ENCODE results near the gene CNTN4. TPM values are rescaled to one million over a fixed set of nuclear protein-coding genes. Genes with fewer than 3 reads are reported as not detected.

The CNTN4 gene
- total RNA-seq, 2 donors from 2014 or later = not detected

- ATAC-seq (no peak), DNase-seq (ENCODE audit: low spot score in 2 of 2) (no peak)
- H3K9me3 Mint-ChIP-seq = no peaks in the 10 kb centered on the region
- no peak overlapping the region for H3K27ac Mint-ChIP-seq
- no peaks in the 10 kb centered on the region for H3K36me3 Mint-ChIP-seq
These were observed 748.6 kb downstream of the CNTN4 start for GRCh38 chr3:2847062-2847841.

GRCh38 chr3:2849092-2849491 is 750.4 kb downstream of the CNTN4 start:
- Mint-ChIP-seq H3K36me3 (no peaks in the 10 kb centered on the region), H3K27ac (no peak overlapping the region), H3K9me3 (no peaks in the 10 kb centered on the region)
- DNase-seq (ENCODE audit: low spot score in 2 of 2) (no peak), ATAC-seq (no peak)

GRCh38 chr3:2850701-2851100 is 752.0 kb downstream of the CNTN4 start:
- Mint-ChIP-seq H3K27ac (no peak overlapping the region), H3K9me3 (no peaks in the 10 kb centered on the region), H3K36me3 (no peaks in the 10 kb centered on the region)
- ATAC-seq = no peak
- no peak for DNase-seq (ENCODE audit: low spot score in 2 of 2)

GRCh38 chr3:2851361-2851760 is 752.7 kb downstream of the CNTN4 start:
- no peak for ATAC-seq
- Mint-ChIP-seq H3K27ac (no peak overlapping the region), H3K9me3 (no peaks in the 10 kb centered on the region)

GRCh38 chr3:2851835-2852234 is 753.2 kb downstream of the CNTN4 start:
- no peak for ATAC-seq
- Mint-ChIP-seq H3K27ac (no peak overlapping the region), H3K9me3 (no peaks in the 10 kb centered on the region), H3K36me3 (no peaks in the 10 kb centered on the region)
- DNase-seq (ENCODE audit: low spot score in 2 of 2) = no peak

More at GRCh38 chr3:2851361-2851760, 752.7 kb downstream of the CNTN4 start:
- H3K36me3 Mint-ChIP-seq = no peaks in the 10 kb centered on the region
- no peak for DNase-seq (ENCODE audit: low spot score in 2 of 2)

GRCh38 chr3:2853651-2854050 is 755.0 kb downstream of the CNTN4 start:
- H3K36me3 Mint-ChIP-seq = no peaks in the 10 kb centered on the region
- DNase-seq (ENCODE audit: low spot score in 2 of 2) (no peak), ATAC-seq (no peak)
- no peaks in the 10 kb centered on the region for H3K9me3 Mint-ChIP-seq
- no peak overlapping the region for H3K27ac Mint-ChIP-seq

GRCh38 chr3:2856138-2857133 is 757.8 kb downstream of the CNTN4 start:
- no peak for ATAC-seq
- H3K36me3 Mint-ChIP-seq = no peaks in the 10 kb centered on the region
- no peaks in the 10 kb centered on the region for H3K9me3 Mint-ChIP-seq
- no peak for DNase-seq (ENCODE audit: low spot score in 2 of 2)
- H3K27ac Mint-ChIP-seq = no peak overlapping the region

- no peak overlapping the region for H3K27ac Mint-ChIP-seq
- no peak for DNase-seq (ENCODE audit: low spot score in 2 of 2)
- H3K36me3 Mint-ChIP-seq = no peaks in the 10 kb centered on the region
- ATAC-seq = no peak
- no peaks in the 10 kb centered on the region for H3K9me3 Mint-ChIP-seq
These were observed 762.0 kb downstream of the CNTN4 start for GRCh38 chr3:2860626-2861025.

- no peaks in the 10 kb centered on the region for H3K9me3 Mint-ChIP-seq
- DNase-seq (ENCODE audit: low spot score in 2 of 2) = no peak
- H3K36me3 Mint-ChIP-seq = no peaks in the 10 kb centered on the region
- no peak for ATAC-seq
- no peak overlapping the region for H3K27ac Mint-ChIP-seq
These were observed 762.5 kb downstream of the CNTN4 start for GRCh38 chr3:2861120-2861519.

- peak in 1 of 2 donors; percentile 61 for ATAC-seq
- Mint-ChIP-seq H3K36me3 (no peaks in the 10 kb centered on the region), H3K27ac (no peak overlapping the region), H3K9me3 (no peaks in the 10 kb centered on the region)
- no peak for DNase-seq (ENCODE audit: low spot score in 2 of 2)
These were observed 763.3 kb downstream of the CNTN4 start for GRCh38 chr3:2861920-2862319.

- no peaks in the 10 kb centered on the region for H3K36me3 Mint-ChIP-seq
- no peak overlapping the region for H3K27ac Mint-ChIP-seq
- no peaks in the 10 kb centered on the region for H3K9me3 Mint-ChIP-seq
- DNase-seq (ENCODE audit: low spot score in 2 of 2) (no peak), ATAC-seq (no peak)
These were observed 763.7 kb downstream of the CNTN4 start for GRCh38 chr3:2862366-2862765.

GRCh38 chr3:2863127-2863526 is 764.5 kb downstream of the CNTN4 start:
- DNase-seq (ENCODE audit: low spot score in 2 of 2) = no peak
- no peaks in the 10 kb centered on the region for H3K9me3 Mint-ChIP-seq
- no peak overlapping the region for H3K27ac Mint-ChIP-seq
- H3K36me3 Mint-ChIP-seq = no peaks in the 10 kb centered on the region
- ATAC-seq = no peak

GRCh38 chr3:2869905-2870304 is 771.2 kb downstream of the CNTN4 start:
- no peak for ATAC-seq
- H3K36me3 Mint-ChIP-seq = no peaks in the 10 kb centered on the region
- no peak for DNase-seq (ENCODE audit: low spot score in 2 of 2)
- peaks cover 0 to 4% of the 10 kb centered on the region in 2 donors for H3K9me3 Mint-ChIP-seq
- no peak overlapping the region for H3K27ac Mint-ChIP-seq

- no peak for DNase-seq (ENCODE audit: low spot score in 2 of 2)
- Mint-ChIP-seq H3K27ac (no peak overlapping the region), H3K9me3 (peaks cover 0 to 4% of the 10 kb centered on the region in 2 donors), H3K36me3 (no peaks in the 10 kb centered on the region)
- ATAC-seq = no peak
These were observed 772.2 kb downstream of the CNTN4 start for GRCh38 chr3:2870724-2871333.

- DNase-seq (ENCODE audit: low spot score in 2 of 2) (no peak), ATAC-seq (no peak)
- no peak overlapping the region for H3K27ac Mint-ChIP-seq
- H3K36me3 Mint-ChIP-seq = no peaks in the 10 kb centered on the region
- H3K9me3 Mint-ChIP-seq = peaks cover 0 to 4% of the 10 kb centered on the region in 2 donors
These were observed 774.2 kb downstream of the CNTN4 start for GRCh38 chr3:2872884-2873283.

- H3K36me3 Mint-ChIP-seq = no peaks in the 10 kb centered on the region
- H3K9me3 Mint-ChIP-seq = peaks cover 0 to 4% of the 10 kb centered on the region in 2 donors
- no peak overlapping the region for H3K27ac Mint-ChIP-seq
- DNase-seq (ENCODE audit: low spot score in 2 of 2) (no peak), ATAC-seq (no peak)
These were observed 775.3 kb downstream of the CNTN4 start for GRCh38 chr3:2873986-2874385.

GRCh38 chr3:2875699-2876098 is 777.0 kb downstream of the CNTN4 start:
- DNase-seq (ENCODE audit: low spot score in 2 of 2) (no peak), ATAC-seq (no peak)
- peaks cover 0 to 4% of the 10 kb centered on the region in 2 donors for H3K9me3 Mint-ChIP-seq
- no peak overlapping the region for H3K27ac Mint-ChIP-seq
- H3K36me3 Mint-ChIP-seq = no peaks in the 10 kb centered on the region
